GM18519 (cell line): ENCODE measurements around the gene RPRD1A.
"Not testable (repeated sequence)": the region's sequence is repeated elsewhere in the genome, so short reads cannot be mapped to it uniquely, and the experiment has no call there.

Source experiments
- ATAC-seq: cut with Tn5 transposase; IDR thresholded peaks from one replicate; pipeline ENCODE4 v1.9.1; 2021; ENCODE audit warnings: mild to moderate bottlenecking, moderate library complexity; ENCODE audit not compliant: unreplicated experiment, low FRiP score

RPRD1A gene

GRCh38 chr18:35973650-35974049 is 93.7 kb downstream of the RPRD1A start:
- ATAC-seq, result no peak

- ATAC-seq, result peak; percentile 76
Measured at GRCh38 chr18:35972197-35973000, 95.0 kb downstream of the RPRD1A start, which contains the start of gene RMP24. TSS of gene RMP24 (plus strand) at chr18:35972679.

GRCh38 chr18:35971661-35972196 is 95.6 kb downstream of the RPRD1A start:
- peak; percentile 17 for ATAC-seq

GRCh38 chr18:35969676-35970075 is 97.7 kb downstream of the RPRD1A start:
- ATAC-seq, result no peak

- no peak for ATAC-seq
Measured at GRCh38 chr18:35968278-35968880, 99.0 kb downstream of the RPRD1A start.

DNA sequence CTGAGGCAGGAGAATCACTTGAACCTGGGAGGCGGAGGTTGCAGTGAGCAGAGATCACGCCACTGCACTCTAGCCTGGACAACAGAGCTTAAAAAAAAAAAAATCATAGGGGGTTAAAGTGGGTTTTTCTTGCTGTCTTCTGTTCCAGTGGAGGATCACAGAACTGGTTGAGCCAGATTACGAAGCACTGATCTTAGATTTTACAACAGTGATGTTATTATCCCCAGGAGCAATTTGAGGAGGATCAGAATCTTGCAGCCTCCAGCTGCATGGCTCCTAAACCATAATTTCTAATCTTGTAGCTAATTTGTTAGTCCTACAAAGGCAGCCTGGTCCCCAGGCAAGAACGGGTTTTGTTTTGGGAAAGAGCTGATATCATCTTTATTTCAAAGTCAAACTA is 99.5 kb downstream of the RPRD1A start:
- not testable (repeated sequence) for ATAC-seq

GRCh38 chr18:35964319-35964718 is 103.0 kb downstream of the RPRD1A start:
- ATAC-seq, result no peak

GRCh38 chr18:35962320-35962719 is 105.0 kb downstream of the RPRD1A start:
- no peak for ATAC-seq

- no peak for ATAC-seq
Measured at GRCh38 chr18:35956226-35956625, 111.1 kb downstream of the RPRD1A start.

DNA sequence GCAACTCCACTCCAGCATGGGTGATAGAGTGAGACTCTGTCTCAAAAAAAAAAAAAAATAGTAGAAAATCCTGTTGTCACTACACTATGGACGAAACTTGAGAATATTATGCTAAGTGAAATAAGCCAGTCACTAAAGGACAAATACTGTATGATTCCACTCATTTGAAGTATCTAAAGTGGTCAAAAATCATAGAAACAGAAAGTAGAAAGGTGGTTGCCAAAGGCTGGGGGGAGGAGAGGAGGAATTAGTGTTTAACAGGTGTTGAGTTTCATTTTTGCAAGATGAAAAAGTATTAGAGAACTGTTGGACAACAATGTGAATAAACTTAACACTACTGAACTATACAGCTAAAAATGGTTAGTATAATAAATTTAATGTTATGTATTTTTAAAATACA is 113.7 kb downstream of the RPRD1A start:
- peak; percentile 53 for ATAC-seq

DNA sequence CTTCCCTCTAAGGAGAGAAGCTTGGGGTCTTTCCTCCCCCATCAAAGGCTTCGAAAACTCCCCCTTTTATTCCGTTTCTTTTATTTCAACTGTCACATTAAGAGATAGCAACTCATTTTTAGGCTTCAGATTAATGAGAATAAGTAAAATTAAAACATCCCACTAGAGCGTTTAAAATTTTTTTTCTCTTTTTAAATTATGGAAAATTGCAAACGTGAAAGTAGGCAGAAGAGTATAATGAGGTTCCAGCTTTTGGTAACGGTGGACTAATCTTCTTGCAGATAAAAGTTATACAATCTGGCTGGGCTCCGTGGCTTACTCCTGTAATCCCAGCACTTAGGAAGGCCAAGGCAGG is 116.8 kb downstream of the RPRD1A start:
- ATAC-seq, result no peak

GRCh38 chr18:35949903-35950627 is 117.3 kb downstream of the RPRD1A start:
- no peak for ATAC-seq

- no peak for ATAC-seq
Measured at GRCh38 chr18:35949090-35949489, 118.3 kb downstream of the RPRD1A start.

- ATAC-seq, result no peak
Measured at GRCh38 chr18:35948080-35948479, 119.3 kb downstream of the RPRD1A start.

GRCh38 chr18:35942661-35943060 is 124.7 kb downstream of the RPRD1A start:
- ATAC-seq, result no peak

GRCh38 chr18:35942133-35942532 is 125.2 kb downstream of the RPRD1A start:
- ATAC-seq, result no peak

DNA sequence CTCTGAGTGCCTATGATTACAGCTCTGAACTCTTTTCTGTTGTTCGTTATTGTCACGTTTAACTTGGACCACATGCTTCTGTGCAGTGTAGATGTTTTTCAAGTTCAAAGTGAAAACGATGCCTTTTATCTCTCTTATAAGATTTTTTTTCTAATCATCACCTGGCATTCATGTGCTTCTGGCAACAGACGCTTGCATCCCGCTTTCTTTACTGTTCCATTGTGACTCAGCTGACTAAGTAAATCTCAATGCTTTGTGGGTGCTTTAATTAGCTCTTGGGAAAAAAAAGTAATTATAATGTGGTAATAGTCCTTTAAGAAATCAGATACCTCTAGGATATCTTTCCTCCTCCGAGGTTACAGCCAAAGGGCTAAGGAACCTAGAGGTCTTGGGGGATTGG is 126.1 kb downstream of the RPRD1A start:
- no peak for ATAC-seq
